A549 (cell line): ENCODE measurements around the gene AMZ2.

Experiments used
- SMC3 ChIP-seq: fragments of >200 bp; sonication (Bioruptor Twin); formaldehyde crosslinking; IDR thresholded peaks from 3 replicates; pipeline ENCODE4 v1.6.1; 2018; ENCODE audit warnings: inconsistent platforms
- TF ChIP-seq, protein P1 (sequence below): fragments of >200 bp; sonication (Bioruptor Twin); formaldehyde crosslinking; IDR thresholded peaks from 3 replicates; pipeline ENCODE4 v1.5.1; 2016
- TF ChIP-seq, protein P2 (sequence below): fragments of 450-650 bp; IDR thresholded peaks from 2 replicates; pipeline ENCODE4 v1.6.1; 2014; ENCODE audit warnings: antibody characterized with exemption

DNA sequence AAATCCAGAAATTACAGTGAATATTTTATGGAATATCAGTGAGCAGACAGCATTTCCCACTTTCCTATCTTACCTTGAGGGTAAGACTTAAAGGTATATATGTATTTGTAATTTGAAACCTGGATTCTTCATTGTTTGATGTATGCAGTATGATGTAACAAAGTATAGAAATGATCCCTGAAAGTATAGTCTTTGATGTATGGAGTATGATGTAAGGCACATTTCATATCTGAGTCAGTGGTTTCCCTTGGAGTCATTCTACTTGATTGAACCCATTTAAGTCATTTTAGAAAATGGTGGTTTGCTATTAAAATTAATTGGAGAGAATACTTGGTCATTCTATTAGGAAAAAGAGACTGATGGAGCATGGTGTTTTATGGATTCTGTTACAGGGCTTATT lies 10.1 kb downstream of the AMZ2 start:
- TF ChIP-seq, protein P1, sequence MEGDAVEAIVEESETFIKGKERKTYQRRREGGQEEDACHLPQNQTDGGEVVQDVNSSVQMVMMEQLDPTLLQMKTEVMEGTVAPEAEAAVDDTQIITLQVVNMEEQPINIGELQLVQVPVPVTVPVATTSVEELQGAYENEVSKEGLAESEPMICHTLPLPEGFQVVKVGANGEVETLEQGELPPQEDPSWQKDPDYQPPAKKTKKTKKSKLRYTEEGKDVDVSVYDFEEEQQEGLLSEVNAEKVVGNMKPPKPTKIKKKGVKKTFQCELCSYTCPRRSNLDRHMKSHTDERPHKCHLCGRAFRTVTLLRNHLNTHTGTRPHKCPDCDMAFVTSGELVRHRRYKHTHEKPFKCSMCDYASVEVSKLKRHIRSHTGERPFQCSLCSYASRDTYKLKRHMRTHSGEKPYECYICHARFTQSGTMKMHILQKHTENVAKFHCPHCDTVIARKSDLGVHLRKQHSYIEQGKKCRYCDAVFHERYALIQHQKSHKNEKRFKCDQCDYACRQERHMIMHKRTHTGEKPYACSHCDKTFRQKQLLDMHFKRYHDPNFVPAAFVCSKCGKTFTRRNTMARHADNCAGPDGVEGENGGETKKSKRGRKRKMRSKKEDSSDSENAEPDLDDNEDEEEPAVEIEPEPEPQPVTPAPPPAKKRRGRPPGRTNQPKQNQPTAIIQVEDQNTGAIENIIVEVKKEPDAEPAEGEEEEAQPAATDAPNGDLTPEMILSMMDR = no peak
- TF ChIP-seq, protein P2, sequence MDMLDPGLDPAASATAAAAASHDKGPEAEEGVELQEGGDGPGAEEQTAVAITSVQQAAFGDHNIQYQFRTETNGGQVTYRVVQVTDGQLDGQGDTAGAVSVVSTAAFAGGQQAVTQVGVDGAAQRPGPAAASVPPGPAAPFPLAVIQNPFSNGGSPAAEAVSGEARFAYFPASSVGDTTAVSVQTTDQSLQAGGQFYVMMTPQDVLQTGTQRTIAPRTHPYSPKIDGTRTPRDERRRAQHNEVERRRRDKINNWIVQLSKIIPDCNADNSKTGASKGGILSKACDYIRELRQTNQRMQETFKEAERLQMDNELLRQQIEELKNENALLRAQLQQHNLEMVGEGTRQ = no peak
- no peak for TF ChIP-seq SMC3
